Nephron (organoid): ENCODE measurements around the gene ME1.
"Not testable (repeated sequence)": the region's sequence is repeated elsewhere in the genome, so short reads cannot be mapped to it uniquely, and the experiment has no call there.

ENCODE experiments used
- H3K27ac Mint-ChIP-seq, 3 experiments: 2 replicates each; pipeline ENCODE4 v1.8.0; 2020; ENCODE audit warnings: mixed read lengths in 3 of 3, mild to moderate bottlenecking in 2 of 3, moderate library complexity in 1 of 3
- H3K27me3 Mint-ChIP-seq: 2 replicates; pipeline ENCODE4 v1.8.0; 2021; ENCODE audit warnings: low read depth, mild to moderate bottlenecking, moderate library complexity, mixed read lengths
- H3K36me3 Mint-ChIP-seq: 2 replicates; pipeline ENCODE4 v1.8.0; 2020; ENCODE audit warnings: low read depth, mixed read lengths
- H3K4me1 Mint-ChIP-seq: 2 replicates; pipeline ENCODE4 v1.8.0; 2020; ENCODE audit warnings: mixed read lengths
- H3K4me3 Mint-ChIP-seq, 3 experiments: 2 replicates each; pipeline ENCODE4 v1.8.0; 2020; ENCODE audit warnings: mild to moderate bottlenecking in 3 of 3, mixed read lengths in 3 of 3, moderate library complexity in 2 of 3
- H3K9me3 Mint-ChIP-seq: 2 replicates; pipeline ENCODE4 v1.8.0; 2020; ENCODE audit warnings: mixed read lengths
- CTCF ChIP-seq, 3 experiments: fragments of 200-600 bp; sonication (generic); IDR thresholded peaks; one replicate each; pipeline ENCODE4 v1.5.0; 2021; ENCODE audit warnings: antibody characterized with exemption in 3 of 3; ENCODE audit not compliant: unreplicated experiment in 3 of 3

The ME1 gene

GRCh38 chr6:83199173-83199862 is 231.5 kb downstream of the ME1 start:
- Mint-ChIP-seq H3K9me3 (no peaks in the 10 kb centered on the region), H3K4me1 (peaks cover 13% of the 10 kb centered on the region), H3K36me3 (peaks cover 10% of the 10 kb centered on the region), H3K27me3 (no peaks in the 10 kb centered on the region), H3K27ac (no peak overlapping the region), H3K4me3 (no peak overlapping the region)
- no peak for TF ChIP-seq CTCF (IDR thresholded peaks at IDR 0.05; ENCODE audit: unreplicated experiment in 3 of 3)

GRCh38 chr6:83198486-83199172 is 232.2 kb downstream of the ME1 start:
- no peak for TF ChIP-seq CTCF (IDR thresholded peaks at IDR 0.05; ENCODE audit: unreplicated experiment in 3 of 3)
- H3K9me3 Mint-ChIP-seq, result no peaks in the 10 kb centered on the region
- H3K36me3 Mint-ChIP-seq, result peaks cover 10% of the 10 kb centered on the region
- no peak overlapping the region for H3K27ac Mint-ChIP-seq
- H3K4me3 Mint-ChIP-seq, result no peak overlapping the region
- no peaks in the 10 kb centered on the region for H3K27me3 Mint-ChIP-seq
- H3K4me1 Mint-ChIP-seq, result peaks cover 18% of the 10 kb centered on the region

GRCh38 chr6:83193747-83194566 is 236.9 kb downstream of the ME1 start:
- no peaks in the 10 kb centered on the region for H3K27me3 Mint-ChIP-seq
- H3K36me3 Mint-ChIP-seq, result peaks cover 21% of the 10 kb centered on the region
- peaks cover 31% of the 10 kb centered on the region for H3K4me1 Mint-ChIP-seq
- no peaks in the 10 kb centered on the region for H3K9me3 Mint-ChIP-seq
- TF ChIP-seq CTCF (IDR thresholded peaks at IDR 0.05; ENCODE audit: unreplicated experiment in 3 of 3), result no peak
- H3K4me3 Mint-ChIP-seq, result peak overlapping the region; percentile 80 to 94 (median 87)
- peak overlapping the region in 2 of 3 experiments; percentile 33 to 45 for H3K27ac Mint-ChIP-seq

DNA sequence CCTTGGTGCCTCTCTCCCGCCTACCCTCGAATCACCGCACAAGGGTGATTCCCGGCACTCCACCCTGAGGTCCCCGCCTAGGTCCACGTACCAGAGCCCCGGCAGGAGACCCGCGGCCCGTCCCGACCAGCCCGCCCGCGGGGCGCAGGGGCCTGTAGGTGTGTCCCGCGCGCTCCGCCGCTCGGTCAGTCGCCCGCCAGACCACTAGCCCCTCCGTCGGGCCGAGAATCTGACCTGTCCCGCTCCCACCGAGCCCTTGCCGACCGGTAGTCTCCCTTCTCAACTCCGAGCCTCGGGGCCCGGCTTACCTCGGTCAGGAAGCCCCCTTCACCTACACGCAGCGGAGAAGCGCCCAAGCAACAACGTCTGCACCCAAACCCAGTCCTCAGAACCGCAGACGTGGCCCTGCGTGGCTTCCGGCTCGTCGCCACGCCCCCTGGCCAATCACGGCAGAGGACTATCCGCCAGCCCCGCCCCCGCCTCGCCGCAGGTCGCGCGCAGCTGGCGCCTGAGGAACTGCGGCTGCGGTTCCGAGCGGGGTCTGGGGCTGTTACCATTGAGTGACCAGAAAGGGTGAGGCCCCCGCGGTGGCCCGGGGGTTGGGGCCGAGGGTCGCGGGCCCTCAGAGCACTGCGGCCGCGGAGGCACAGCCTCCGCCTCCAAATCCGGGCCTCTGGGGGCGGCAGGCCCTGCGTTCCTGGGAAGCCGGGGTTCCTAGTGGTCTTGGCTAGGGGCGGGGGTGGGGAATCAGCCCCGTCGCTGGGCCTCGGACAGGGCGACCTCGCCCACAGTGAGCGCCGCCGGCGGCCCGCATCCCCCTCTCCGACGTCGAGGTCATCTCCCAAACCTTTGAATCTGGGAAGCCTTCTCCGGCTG is 237.7 kb downstream of the ME1 start, which contains the start of the genes PGM3 and RWDD2A:
Gene PGM3 (minus strand): TSS at position 395 of the 876 bp plus-strand sequence. CDS start 2,253 bp downstream, outside the sequence.
Gene RWDD2A (plus strand): TSS at position 487 of the 876 bp plus-strand sequence. CDS start 1,095 bp downstream, outside the sequence.
- Mint-ChIP-seq H3K4me3 (peak within 1 kb of the TSS; percentile 94 to 100 (median 98)), H3K4me1 (peaks cover 31% of the 10 kb centered on the region), H3K27me3 (no peaks in the 10 kb centered on the region), H3K27ac (peak within 1 kb of the TSS; percentile 90 to 95 (median 95)), H3K9me3 (no peaks in the 10 kb centered on the region), H3K36me3 (peaks cover 26% of the 10 kb centered on the region)
- no peak for TF ChIP-seq CTCF (IDR thresholded peaks at IDR 0.05; ENCODE audit: unreplicated experiment in 3 of 3)

GRCh38 chr6:83192456-83192855 is 238.4 kb downstream of the ME1 start:
- Mint-ChIP-seq H3K27me3 (no peaks in the 10 kb centered on the region), H3K27ac (peak overlapping the region; percentile 90 to 95 (median 95)), H3K36me3 (peaks cover 25% of the 10 kb centered on the region), H3K4me1 (peaks cover 31% of the 10 kb centered on the region), H3K4me3 (peak overlapping the region; percentile 94 to 100 (median 98)), H3K9me3 (no peaks in the 10 kb centered on the region)
- TF ChIP-seq CTCF (IDR thresholded peaks at IDR 0.05; ENCODE audit: unreplicated experiment in 3 of 3), result no peak

GRCh38 chr6:83191974-83192373 is 238.9 kb downstream of the ME1 start:
- H3K9me3 Mint-ChIP-seq, H3K27me3 Mint-ChIP-seq: not testable (repeated sequence)
- H3K4me1 Mint-ChIP-seq, result peaks cover 31% of the 10 kb centered on the region
- peak overlapping the region in 2 of 3 experiments; percentile 90 to 95 for H3K27ac Mint-ChIP-seq
- H3K36me3 Mint-ChIP-seq, result peaks cover 22% of the 10 kb centered on the region
- H3K4me3 Mint-ChIP-seq, result peak overlapping the region; percentile 94 to 100 (median 98)
